GM18907 (cell line): ENCODE measurements around the gene AIFM1.
A peak's percentile ranks its signal among the peaks of the same experiment; 100 is the strongest.

Experiments used
- ATAC-seq: cut with Tn5 transposase; IDR thresholded peaks from one replicate; pipeline ENCODE4 v1.9.1; 2021; ENCODE audit warnings: mild to moderate bottlenecking, moderate library complexity; ENCODE audit not compliant: unreplicated experiment

AIFM1 gene

DNA sequence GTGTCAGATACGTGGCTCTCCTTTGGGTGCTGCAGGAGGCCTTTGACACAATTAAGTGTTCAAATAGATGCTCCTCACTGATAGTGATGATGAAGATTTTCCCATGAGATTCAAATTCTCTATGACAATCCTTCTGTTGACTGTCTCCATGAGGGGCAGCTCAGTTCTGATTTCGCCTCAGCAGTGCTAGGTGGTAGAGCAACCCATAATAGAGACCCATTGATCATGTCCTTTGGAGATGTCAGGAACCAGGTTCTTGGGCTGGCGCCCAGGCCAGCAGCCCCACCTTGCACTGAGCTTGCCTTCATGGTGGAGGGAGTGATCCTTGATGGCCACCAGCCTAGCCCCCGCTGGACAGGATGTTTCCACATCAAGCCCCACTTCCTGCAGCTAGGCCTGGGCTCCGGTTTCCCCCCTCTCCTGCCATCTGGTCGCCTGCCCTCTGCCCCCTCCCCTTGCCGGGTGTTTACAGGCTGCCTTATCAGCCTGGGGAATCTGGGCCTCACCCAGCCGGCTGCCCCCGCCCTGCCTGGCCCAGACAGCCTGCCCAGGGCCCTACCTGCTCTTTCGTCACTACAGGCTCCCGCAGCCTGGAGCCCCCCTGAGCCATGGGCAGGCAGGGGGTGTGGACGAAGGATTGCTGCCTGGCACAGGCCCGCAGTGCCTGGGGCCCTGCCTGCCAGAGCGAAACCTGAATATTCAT is 68.0 kb downstream of the AIFM1 start:
- ATAC-seq, result no peak

DNA sequence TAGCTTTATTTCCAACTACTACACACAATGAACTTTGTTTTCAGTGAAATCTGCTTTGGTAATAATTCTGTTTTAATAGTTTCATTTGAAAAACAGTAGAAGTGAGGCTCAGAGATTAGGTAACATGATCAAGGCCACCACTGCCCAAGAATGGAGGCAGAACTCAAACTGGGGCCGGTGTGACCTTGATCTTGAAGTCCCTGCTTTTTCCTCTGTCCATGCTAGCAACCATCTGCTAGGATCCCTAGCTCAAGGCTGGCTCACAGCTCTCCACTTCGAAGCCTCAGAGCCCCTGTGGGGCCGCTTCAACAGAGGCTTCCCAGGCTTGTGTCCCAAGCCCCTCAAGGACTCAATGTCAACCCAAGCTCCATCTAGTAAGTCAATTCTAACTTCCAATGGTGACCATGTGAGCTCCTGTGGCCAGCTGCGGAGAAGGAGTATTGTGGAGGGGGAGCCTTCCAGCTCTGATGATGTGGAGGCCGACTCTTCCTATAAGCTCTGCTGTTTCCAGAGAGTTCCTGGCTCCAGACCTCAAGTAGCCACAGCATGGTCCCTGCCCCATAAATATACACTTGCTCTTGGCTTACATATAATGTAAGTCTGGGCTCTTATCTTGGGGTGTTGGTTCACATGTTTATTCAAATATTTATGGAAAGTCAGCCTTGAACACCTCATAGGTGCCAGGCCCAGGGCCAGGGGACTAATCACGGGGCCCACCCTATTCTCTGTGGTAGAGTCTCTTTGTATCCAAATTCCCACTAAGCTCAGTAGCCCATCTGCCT is 70.2 kb downstream of the AIFM1 start:
- ATAC-seq, result no peak

DNA sequence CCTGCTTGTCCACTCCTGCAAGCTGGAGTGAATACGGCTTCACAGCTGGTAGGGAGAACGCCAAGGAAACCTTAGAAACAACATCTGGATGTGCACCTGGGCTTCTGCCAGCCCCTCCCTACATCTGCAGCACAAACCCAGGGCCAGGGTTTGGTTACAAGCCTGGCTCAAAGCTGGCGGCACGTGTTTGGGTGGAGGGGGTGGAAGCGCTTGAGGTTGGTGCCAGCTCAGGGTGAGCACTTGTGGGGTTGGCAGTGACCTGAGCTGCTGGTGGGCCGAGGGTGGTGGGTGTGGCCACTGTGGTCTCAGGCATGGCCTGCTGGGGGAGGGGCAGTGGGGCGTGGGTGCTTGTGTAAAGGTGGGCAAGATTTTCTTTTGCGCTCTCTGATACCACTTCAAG is 70.9 kb downstream of the AIFM1 start:
- no peak for ATAC-seq

DNA sequence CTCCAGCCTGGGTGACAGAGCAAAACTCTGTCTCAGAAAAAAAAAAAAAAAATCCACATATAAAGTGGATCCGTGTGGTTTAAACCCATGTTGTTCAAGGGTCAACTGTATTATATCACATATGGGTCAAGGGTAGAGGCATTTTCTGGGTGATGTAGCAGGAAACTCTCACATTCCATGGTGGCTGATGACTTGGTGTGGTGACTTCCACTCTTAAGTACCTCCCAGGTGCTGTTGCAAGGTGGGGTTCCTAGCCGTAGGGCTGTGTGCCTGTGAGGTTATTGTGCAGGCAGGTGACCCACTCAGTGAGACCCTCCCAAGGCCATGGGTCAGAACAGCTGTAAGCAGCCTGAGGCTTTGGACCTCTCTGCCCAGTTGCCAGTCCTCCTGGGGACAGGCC is 72.4 kb downstream of the AIFM1 start:
- no peak for ATAC-seq

DNA sequence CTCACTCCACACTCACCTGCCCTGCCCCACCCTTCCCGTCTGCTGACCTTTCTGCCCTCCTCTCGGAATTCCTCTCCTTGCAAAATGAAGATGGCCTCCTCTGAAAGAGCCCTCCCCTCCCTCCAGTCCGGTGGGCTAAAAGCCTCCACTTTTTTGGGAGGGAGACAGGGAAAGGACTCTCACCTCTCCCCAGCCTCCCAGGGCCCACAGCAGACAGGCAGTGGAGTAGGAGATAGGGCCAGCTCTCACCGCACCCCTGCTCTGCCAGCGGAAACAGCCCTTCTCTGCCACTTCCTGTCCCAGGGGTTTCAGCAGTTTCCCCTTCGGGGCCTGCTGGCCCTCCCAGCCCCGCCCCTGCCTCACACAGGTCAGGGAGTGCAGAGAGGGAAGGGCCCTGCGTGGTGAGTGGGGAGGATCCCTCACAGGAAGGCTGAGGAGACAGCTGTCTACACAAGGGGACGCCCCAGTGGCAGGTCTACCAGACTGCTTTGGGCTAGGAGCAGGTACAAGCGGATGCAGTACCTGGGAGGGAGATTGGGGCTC is 73.6 kb downstream of the AIFM1 start:
- ATAC-seq, result peak; percentile 98

DNA sequence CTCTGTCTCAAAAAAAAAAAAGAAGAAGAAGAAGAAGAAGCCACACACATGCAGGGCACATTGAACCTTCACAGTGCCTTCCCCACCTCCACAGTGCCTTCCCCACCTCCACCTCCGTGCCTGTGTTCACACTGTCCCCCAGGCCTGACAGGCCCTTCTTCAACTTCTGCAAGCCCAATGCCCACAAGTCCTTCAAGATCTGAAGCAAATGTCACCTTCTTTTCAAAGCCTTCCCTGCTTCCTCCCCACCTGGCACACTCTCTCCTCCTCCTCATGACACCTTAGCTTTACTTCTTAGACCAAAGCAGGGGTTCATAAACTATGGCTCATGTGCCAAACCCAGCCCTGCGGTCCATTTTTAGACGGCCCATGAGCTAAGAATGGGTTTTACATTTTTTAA is 75.3 kb downstream of the AIFM1 start:
- no peak for ATAC-seq

DNA sequence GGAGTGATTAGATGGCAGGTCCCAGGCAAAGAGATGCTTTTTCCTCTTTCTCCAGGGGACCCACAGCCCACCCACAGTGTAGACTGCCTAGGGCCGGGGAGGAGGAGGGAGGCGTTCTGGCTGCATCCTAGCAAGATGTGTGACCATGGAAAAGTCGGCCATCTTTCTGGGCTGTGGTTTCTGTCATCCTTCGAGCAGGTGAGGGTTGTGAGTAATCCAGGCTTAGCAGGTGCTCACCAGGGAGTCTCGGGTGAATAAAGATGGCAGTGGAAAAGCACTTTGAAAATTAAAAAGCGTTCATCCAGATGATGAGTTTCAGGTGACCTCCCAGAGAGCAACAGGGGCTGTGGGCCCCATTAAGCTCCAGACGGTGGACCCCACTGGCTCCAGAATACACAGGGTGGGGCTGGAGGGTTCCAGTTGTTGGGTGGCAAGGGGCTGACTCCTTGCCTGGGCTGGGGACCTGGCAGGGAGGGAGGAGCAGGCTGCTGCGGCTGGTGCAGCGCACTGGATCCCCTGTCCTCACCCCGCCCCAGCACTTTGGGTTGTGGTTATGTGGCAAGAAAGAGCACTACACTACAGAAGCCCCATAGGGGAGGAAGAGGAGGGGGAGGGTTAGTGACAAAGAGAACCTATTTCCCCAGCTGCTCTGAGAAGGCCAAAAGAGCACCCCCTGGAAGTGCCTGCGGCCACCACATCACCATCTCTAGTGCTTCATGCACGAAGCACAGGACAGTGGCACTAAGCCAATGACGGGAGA is 79.0 kb downstream of the AIFM1 start:
- ATAC-seq, result peak; percentile 45

DNA sequence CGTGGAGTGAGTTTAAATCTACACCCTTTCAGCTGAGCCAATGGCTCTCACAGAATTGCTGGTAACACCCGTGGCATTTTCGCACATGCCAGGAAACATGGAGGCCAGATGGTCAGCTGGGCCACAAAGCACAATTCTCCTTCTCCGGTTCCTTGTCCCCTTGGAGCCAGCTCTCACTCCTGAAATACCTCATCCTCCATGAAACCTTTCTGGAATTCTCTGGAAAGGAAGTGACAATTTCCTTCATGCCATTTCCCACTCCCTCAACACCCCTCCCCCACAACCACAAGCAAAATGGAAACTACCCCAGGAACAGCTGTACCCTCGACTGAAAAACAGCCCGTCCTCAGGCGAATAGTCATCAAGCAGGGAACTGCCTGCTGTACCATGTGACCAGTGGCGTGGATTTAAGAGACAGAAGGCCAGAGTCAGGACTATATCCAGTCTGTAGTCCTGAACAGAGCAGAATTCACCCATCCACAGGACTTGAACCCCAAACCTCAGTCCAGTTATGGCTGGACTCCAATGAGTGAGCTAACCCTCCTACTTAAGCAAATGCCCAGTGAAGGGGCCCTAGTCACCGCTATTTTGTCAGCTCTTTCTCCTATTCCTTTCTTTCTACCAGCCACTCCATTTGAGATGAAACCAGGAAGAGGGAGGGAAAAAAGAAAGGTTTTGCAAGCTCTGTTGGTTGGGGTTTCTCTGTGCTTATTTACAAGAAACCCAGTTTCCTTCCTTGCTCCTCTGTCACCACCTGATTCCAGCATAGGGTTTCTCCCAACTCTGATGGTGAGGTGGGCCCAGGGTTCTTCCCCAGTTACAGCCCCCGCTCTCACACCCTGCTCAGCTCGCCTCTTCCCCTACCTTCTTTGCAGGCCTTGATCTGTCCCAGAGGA is 79.8 kb downstream of the AIFM1 start:
- no peak for ATAC-seq

DNA sequence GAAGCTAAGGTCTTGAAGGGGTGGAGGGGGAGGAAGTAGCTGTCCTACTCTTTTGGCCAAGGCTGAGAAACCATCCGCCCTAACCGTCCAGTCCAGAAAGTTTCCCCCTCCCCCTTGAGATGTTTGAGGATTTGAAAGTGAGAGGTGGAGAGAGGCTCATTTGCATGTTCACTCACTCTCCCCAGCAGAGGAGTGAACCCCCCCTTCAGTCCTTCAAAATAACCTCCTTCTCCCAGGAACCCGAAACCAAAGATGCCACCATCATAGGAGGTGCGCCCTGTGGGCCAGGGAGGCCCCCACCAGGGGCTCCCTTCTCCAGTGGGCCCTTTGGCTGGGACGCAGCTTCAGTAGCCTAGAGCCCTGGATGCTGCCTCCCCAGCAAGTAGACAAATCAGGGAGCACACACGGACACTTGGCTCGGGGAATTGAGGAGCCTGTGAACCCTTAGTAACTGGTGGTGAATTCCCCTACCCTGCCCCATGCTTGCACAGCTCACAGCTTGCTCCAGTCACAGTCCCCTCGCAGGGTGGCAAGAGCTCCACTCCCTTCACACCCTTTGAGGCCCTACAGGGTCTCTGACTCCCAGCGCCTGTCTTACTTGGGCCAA is 80.9 kb downstream of the AIFM1 start:
- peak; percentile 42 for ATAC-seq

DNA sequence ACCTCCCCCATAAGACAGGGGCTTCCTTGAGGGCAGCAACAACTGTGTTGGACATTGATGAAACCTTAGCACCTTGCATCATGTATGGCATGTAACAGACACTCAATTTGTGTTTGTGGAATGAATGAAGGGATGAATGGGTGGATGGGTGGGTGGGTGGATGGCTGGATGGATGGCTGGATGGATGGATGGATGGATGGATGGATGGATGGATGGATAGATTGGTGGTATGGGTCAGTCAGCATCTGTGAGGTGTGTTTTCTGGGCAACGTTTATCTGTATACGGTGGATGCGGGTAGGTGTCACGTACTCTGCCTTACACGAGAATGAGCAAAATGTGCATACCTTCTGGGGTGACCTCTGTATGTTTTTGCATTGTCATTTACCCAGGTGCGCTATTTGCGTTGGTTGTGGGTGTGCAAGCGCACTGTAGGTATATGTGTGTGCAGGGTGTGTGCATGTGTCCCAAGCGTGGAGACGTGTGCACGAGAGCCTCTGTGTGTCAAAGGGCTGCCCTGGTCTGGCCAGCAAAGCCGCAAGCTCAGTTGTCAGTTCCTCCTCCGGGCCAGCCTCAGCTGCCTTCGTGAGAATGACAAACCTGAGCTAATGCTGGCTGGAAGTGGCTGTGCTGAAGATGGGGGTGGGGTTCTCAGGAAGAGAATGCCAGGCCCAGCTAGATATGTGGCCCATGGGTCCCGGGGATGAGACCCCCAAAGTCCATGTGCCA is 81.8 kb downstream of the AIFM1 start:
- peak; percentile 38 for ATAC-seq

DNA sequence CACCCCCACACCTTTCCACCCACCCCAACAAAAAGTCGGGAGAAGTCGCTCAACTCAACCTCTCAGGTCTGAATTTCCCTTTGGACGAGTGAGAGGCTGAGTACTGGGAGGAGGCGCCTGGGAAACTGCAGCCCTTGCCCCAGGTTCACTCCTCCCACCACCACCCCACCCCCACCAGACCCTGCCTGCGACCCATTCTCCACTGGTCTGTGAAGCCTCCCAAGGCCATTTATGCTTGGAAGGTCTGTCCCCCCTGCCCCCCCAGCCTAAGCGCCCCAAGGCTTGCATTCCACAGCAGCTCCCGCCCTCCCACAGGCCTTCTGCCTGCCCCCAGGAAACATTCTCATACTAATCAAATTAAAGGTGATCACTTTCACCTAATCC is 82.5 kb downstream of the AIFM1 start:
- ATAC-seq, result no peak

DNA sequence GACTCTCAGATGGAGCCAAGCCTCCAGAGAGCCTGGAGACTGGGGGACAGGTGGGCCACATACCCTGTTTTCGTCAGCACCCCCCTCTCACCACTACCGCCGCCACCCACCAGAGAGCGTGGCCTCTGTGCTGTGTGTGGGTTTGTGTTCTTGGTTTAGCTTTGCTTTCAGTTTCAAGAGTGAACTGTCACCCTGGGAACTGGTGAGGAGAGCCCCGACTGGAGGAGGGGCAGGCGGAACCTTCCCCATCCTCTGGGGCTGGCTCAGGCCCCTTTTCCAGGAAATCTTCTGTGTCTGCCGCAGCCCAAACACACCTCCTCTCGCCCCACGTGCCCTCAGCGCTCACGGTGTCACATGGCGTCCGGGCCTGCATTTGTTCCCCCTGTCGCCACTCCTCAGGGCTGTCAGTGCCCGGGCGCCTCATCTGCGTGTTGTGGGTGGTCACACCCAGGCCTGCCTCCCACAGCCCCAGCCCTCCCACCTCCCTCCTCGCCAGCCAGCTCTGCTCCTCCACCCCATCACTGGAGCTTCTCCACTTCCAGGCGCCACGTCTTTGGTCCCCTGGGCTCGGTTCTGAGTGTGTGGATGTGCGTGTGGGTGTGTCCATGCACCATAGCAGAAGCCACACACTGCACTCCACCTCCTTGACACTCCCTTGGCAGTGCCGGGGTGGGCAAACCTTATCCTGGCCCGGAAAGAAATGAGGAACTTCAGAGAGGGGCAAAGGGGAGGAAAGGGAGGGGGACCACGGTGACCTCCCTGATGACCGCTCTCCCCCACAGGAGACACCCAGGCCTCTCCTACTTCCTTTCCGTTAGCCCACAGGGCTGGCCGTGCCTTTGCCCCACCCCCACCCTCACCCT is 83.2 kb downstream of the AIFM1 start:
- ATAC-seq, result peak; percentile 65

DNA sequence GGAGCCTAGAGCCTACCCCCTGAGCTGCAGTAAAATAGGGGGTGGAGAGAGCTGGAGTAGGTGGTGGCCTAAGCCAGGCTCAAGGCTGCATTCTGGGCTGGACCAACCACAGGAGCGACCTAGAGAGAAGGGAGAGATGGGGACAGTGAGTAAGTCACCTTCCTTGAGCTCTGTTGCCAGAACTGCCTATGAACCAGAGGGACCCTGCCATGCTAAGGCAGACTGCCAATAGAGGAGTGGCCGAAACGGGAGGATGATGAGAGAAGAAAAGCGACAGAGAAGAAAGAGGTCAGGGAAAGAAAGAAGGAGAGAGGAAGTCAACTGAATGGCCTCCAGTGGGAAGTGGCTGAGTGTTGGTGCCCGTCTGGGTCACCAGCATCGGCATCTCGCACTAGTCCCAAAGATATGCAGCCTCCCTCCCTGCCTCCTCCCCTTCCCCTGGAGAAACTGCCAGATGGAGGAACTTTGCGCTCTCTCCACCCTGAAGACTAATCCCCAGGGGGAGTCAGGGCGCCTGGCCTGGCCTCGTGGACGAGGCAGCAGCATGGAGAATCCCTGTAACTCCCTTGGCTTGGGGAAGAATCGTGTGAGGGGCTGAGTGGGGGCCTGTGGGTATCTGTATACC is 84.1 kb downstream of the AIFM1 start:
- no peak for ATAC-seq

DNA sequence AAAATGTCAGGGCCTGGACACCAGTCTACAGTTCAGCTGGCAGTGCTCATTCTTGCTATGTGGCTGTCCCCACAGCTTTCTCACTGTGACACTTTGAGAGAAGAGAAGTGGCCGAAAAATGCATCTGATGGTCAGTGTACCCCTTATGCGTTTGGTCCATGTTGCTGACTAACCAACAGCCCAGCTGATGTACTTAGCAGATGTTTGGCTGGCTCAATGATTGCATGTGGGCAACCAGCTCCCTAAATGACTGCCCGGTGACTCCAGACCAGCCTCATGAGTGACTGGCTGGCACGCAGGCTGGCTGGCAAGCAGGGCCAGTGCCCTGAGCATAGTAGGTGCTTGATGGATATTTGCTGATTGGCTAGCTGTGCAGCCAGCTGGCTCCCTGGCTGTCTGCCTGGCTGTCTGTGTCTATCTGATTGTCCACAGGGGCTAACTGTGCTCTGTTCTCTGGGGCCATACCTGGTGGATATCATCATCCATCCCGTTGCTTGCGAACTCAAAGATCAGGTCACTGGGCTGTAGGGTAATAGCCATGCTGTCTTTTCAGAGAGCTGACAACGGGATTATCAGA is 84.8 kb downstream of the AIFM1 start:
- ATAC-seq, result no peak

DNA sequence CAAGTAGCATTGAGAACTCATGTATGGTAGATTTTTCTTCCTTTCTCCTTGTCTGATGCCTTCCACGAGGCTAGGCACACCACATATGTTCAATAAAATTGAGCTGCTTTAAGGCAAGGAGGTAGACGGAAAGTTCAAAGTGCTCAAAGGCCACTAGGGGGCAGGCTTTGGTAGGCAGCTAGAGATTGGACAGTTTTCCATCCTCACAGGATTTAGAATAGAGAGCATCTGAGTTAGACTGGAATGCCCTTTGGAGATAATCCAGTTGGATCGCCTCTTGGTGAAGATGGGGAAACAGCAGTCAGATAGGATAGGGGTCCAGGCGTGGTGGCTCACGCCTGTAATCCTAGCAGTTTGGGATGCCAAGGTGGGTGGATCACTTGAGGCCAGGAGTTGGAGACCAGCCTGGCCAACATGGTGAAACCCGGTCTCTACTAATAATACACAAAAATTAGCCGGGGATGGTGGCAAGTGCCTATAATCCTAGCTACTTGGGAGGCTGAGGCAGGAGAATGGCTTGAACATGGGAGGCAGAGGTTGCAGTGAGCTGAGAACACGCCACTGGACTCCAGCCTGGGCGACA is 85.7 kb downstream of the AIFM1 start:
- no peak for ATAC-seq
